Neural crest cell (in vitro differentiated cells): ENCODE data around the gene MRGPRE. TPM values are rescaled to one million over a fixed set of nuclear protein-coding genes. Genes with fewer than 3 reads are reported as not detected.

Experiments used
- DNase-seq: peaks from one replicate; pipeline ENCODE4 v3.0.0; 2021; ENCODE audit warnings: low read depth, mixed read lengths, low spot score
- H3K27ac Mint-ChIP-seq: one replicate; pipeline ENCODE4 v1.8.0; 2021; ENCODE audit warnings: mild to moderate bottlenecking, mixed read lengths; ENCODE audit not compliant: unreplicated experiment
- H3K27me3 Mint-ChIP-seq: 2 replicates; pipeline ENCODE4 v1.8.0; 2021; ENCODE audit warnings: low read depth, mild to moderate bottlenecking, mixed read lengths
- H3K36me3 Mint-ChIP-seq: 2 replicates; pipeline ENCODE4 v1.8.0; 2021; ENCODE audit warnings: low read depth, mild to moderate bottlenecking, mixed read lengths
- H3K4me1 Mint-ChIP-seq: 2 replicates; pipeline ENCODE4 v1.8.0; 2021; ENCODE audit warnings: mixed read lengths
- H3K4me3 Mint-ChIP-seq: one replicate; pipeline ENCODE4 v1.8.0; 2021; ENCODE audit warnings: mild to moderate bottlenecking, mixed read lengths
- H3K9me3 Mint-ChIP-seq: 2 replicates; pipeline ENCODE4 v1.8.0; 2021; ENCODE audit warnings: mixed read lengths
- total RNA-seq: library from RNA; stranded (reverse); gene quantifications from 2 replicates; pipeline ENCODE4 v1.2.1, GENCODE V29; 2021
- TF ChIP-seq, protein P1 (sequence below): fragments of 200-600 bp; sonication (generic); conservative IDR thresholded peaks from 2 replicates; pipeline ENCODE4 v1.5.0; 2021; ENCODE audit warnings: antibody characterized with exemption, mild to moderate bottlenecking

MRGPRE gene
- total RNA-seq, 1 donor from 2014 or later = not detected

DNA sequence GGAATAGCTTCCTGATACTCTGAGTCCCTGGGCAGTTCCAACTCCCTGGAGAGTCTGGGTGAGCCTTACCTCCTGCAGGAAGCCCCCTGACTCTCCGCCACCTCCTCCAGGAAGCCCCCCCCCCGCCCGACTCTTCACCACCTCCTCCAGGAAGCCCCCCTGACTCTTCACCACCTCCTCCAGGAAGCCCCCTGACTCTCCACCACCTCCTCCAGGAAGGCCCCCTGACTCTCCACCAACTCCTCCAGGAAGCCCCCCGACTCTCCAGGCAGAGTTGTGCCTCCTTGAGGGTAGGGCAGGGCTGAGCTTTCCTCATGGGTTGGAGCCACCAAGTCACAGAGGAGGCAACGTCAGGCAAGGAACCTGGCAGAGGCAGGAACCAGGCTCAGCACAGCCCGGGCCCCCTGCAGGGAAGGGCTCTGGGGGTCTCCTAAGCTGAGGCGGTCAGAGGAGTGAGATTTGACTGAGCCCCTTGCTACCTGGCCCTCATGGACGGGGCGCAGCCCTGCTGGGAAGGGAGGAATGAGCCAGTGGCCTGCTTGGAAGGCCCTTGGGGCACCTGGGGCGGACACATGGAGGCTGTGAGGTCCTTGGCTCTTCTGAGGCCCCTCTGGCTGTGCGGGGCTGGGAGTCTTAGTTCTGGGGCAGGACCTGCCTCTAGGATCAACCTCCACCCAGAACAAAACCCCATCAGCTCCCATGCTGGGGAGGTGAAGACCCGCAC is 31.7 kb downstream of the MRGPRE start:
- H3K27ac Mint-ChIP-seq = no peak overlapping the region
- no peak overlapping the region for H3K4me3 Mint-ChIP-seq
- TF ChIP-seq, protein P1, sequence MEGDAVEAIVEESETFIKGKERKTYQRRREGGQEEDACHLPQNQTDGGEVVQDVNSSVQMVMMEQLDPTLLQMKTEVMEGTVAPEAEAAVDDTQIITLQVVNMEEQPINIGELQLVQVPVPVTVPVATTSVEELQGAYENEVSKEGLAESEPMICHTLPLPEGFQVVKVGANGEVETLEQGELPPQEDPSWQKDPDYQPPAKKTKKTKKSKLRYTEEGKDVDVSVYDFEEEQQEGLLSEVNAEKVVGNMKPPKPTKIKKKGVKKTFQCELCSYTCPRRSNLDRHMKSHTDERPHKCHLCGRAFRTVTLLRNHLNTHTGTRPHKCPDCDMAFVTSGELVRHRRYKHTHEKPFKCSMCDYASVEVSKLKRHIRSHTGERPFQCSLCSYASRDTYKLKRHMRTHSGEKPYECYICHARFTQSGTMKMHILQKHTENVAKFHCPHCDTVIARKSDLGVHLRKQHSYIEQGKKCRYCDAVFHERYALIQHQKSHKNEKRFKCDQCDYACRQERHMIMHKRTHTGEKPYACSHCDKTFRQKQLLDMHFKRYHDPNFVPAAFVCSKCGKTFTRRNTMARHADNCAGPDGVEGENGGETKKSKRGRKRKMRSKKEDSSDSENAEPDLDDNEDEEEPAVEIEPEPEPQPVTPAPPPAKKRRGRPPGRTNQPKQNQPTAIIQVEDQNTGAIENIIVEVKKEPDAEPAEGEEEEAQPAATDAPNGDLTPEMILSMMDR = no peak
- H3K4me1 Mint-ChIP-seq = no peaks in the 10 kb centered on the region
- no peak for DNase-seq
- no peaks in the 10 kb centered on the region for H3K36me3 Mint-ChIP-seq
- H3K27me3 Mint-ChIP-seq = peaks cover 43% of the 10 kb centered on the region
- H3K9me3 Mint-ChIP-seq = no peaks in the 10 kb centered on the region

DNA sequence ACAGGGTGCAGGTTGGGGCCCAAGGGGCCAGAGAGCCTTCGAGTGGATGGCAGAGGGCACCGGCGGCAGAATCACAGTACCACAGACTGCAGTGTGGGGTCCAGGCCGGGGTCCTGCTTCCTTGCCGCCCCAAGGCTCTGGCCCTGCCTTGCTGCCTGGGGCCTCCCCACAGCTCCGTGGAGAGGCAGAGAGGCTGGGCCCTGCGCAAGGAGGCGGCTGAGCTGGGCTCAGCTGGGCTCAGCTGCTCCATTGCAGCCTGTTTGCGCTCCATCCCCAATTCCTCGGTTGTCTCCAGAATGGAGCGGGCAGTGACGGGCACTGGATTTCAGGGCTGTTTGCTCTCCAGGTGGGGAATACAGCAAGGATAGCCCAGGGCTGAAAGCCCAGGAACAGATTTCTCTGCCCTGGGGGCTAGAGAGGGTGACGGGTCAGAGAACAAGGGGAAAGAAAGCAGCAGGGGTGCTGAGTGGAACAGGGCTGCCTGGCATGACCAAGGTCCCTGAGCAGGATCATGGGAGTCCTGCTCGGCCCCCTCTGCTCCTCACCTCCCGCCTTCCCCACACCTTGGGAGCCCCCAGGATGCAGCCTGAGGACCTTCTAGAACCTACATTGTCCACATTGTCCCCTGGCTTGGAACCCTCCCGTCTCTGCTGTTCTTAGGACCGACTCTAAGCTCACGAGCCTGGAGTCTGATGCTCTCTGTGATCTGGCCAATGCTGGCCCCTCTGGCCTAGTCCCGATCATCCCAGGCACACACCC is 32.5 kb downstream of the MRGPRE start:
- Mint-ChIP-seq H3K27ac (no peak overlapping the region), H3K36me3 (no peaks in the 10 kb centered on the region), H3K4me1 (no peaks in the 10 kb centered on the region), H3K27me3 (peaks cover 35% of the 10 kb centered on the region), H3K4me3 (no peak overlapping the region), H3K9me3 (no peaks in the 10 kb centered on the region)
- no peak for DNase-seq
- TF ChIP-seq, protein P1 = no peak

DNA sequence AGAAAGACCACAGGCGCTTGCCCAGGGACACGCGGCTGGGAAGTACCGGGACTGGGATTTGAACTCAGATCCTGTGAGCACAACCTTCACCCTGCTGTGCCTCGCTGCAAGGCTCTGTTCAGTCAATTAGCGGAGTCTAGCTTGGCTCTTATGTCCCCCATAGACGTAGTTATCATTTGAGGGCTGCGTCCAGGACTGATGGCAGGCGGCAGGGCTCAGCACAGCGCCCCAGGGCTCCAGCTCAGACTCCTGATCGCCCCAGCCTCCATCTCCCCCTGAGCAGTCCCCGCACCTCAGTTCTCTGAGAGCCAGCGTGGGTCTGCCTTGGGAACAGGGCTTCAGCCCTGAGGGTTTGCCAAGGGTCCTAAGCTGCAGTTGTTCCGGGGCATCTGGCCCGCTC is 33.4 kb downstream of the MRGPRE start:
- no peaks in the 10 kb centered on the region for H3K9me3 Mint-ChIP-seq
- DNase-seq = no peak
- H3K27ac Mint-ChIP-seq = no peak overlapping the region
- no peak overlapping the region for H3K4me3 Mint-ChIP-seq
- H3K27me3 Mint-ChIP-seq = peaks cover 31% of the 10 kb centered on the region
- H3K4me1 Mint-ChIP-seq = no peaks in the 10 kb centered on the region
- no peaks in the 10 kb centered on the region for H3K36me3 Mint-ChIP-seq
- TF ChIP-seq, protein P1 = no peak

DNA sequence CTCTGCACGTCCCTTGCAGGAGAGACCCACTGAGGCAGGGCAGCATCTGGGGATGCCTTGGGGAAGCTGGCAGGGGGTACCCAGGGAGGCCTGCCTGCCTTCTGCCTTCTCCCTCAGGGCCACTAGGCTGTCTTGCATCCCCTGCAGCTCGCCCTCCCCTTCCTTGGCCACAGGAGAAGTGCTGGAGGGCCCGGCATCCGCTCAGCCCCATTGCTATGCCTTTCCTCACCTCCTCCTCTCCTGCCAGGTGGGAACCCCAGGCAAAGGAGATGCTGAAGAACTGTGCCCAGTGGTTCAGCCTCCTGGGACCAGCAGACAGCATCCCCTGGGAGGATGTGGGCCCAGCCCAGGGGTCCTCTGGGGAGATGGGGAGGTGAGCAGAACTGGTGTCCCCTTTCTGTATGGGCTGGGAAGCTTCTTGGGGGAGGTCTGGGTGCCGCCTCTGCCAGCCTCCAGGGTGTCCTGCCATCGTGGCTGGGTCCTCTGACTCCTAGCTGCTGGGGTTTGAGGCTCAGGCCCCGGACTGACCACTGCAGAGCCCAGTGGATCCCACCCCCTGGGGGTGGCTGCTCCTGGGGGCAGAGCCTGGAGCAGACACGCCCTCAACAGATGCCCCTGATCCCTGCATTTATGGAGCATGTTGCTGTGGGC is 34.2 kb downstream of the MRGPRE start:
- no peaks in the 10 kb centered on the region for H3K4me1 Mint-ChIP-seq
- DNase-seq = no peak
- H3K9me3 Mint-ChIP-seq = no peaks in the 10 kb centered on the region
- no peak overlapping the region for H3K4me3 Mint-ChIP-seq
- TF ChIP-seq, protein P1 = no peak
- H3K27ac Mint-ChIP-seq = no peak overlapping the region
- no peaks in the 10 kb centered on the region for H3K36me3 Mint-ChIP-seq
- H3K27me3 Mint-ChIP-seq = peaks cover 24% of the 10 kb centered on the region

DNA sequence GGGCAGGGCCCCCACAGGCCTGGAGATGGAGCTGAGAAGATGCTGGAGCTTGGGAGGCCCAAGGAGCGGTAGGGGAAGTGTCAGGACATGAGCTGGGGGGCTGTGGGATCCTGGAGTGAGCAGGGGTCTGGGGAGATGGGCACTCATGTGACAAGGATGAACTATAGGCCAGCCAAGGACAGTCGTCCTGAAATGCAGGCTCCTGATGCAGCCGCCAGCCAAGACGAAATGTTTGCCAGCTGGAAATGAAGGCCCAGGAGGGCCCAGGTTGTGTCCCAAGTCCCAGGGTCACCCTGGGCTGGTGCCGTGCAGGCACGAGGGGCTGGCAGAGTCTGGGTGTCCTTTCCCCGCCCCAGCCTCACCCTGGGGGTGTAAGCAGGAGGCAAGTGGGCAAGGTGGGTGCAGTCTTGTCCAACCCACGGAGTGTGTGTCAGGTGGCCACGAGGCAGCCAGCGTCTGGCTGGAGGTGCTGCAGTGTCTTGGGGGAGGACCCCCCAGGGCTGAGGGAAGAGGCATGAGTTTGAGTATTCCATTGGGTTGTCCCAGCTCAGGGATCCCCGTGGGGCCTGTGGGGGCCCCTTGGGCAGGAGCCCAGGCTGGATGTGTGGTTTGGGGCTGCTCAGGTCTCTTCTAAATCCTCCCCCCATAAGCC is 35.0 kb downstream of the MRGPRE start:
- TF ChIP-seq, protein P1 = no peak
- Mint-ChIP-seq H3K9me3 (no peaks in the 10 kb centered on the region), H3K36me3 (no peaks in the 10 kb centered on the region), H3K27ac (no peak overlapping the region), H3K27me3 (peaks cover 16% of the 10 kb centered on the region), H3K4me1 (no peaks in the 10 kb centered on the region), H3K4me3 (no peak overlapping the region)
- no peak for DNase-seq
